Measurements from ENCODE around the gene PGRMC2.

Gene PGRMC2, protein sequence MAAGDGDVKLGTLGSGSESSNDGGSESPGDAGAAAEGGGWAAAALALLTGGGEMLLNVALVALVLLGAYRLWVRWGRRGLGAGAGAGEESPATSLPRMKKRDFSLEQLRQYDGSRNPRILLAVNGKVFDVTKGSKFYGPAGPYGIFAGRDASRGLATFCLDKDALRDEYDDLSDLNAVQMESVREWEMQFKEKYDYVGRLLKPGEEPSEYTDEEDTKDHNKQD

DNA sequence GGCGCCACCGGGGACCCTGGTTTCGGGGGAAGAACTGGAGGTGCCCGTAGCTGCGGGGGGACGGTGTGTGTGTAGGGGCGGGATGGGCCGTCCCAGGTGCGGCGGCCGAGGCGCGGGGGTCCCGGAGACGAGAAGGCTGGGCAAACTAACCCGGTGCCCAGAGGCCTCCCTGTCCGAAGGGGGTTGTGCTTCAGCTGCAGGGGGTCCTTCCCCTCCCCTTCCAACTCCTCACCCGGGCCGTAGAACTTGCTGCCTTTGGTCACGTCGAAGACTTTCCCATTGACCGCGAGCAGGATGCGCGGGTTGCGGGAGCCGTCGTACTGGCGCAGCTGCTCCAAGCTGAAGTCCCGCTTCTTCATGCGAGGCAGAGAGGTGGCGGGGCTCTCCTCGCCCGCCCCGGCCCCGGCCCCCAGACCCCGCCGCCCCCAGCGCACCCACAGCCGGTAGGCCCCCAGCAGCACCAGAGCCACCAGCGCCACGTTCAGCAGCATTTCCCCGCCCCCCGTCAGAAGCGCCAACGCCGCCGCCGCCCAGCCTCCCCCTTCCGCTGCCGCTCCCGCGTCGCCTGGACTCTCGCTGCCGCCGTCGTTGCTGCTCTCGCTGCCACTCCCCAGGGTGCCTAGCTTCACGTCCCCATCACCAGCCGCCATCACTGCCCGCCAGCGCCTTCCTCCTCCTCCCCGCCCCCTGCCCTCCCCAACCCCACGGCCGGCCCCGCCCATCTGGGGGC is at the start of gene PGRMC2:
Gene PGRMC2, minus strand, starts transcription at position 673 of the 730 bp plus-strand sequence. Its CDS starts 23 bp downstream, at position 650.
- no peak for DNase-seq (ENCODE audit: low spot score)

DNA sequence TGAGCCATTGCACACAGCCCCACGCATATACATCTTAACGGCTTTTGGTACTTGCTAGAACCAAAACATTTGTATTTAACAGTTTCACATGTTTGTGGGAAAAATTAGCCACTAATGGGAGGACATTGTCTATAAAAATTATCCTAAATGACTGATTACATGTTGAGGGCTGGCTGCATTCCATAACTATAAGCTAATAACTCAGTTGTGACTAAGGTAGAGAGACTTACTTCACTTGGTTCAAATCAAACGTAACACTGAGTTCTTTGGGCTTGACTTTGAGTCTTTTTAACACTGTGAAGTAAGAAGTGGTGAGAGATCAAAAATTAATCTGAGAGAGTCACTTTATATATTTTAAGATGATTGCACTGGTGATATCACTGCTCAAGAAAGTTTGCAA is 47.9 kb upstream of the PGRMC2 start:
- no peak for DNase-seq (ENCODE audit: low spot score)

DNA sequence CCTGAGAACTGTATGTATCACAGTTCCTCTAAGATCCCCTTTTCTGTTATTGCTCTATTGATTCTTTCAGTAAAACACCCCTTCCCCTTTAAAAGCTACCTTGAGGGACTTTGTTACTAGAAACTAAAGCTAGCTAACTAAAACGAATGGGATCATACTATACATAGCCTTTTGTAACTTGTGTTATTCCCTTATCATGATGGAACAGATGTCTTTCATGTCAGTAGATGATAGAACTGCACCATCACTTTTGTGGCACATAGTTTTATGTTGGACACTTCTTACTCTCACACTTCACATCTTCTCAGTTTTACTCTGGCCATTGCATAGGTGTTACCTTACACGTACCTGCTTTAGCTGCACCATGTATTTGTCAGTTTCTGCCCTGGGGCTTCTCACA is 46.6 kb upstream of the PGRMC2 start:
- DNase-seq (ENCODE audit: low spot score) = no peak

DNA sequence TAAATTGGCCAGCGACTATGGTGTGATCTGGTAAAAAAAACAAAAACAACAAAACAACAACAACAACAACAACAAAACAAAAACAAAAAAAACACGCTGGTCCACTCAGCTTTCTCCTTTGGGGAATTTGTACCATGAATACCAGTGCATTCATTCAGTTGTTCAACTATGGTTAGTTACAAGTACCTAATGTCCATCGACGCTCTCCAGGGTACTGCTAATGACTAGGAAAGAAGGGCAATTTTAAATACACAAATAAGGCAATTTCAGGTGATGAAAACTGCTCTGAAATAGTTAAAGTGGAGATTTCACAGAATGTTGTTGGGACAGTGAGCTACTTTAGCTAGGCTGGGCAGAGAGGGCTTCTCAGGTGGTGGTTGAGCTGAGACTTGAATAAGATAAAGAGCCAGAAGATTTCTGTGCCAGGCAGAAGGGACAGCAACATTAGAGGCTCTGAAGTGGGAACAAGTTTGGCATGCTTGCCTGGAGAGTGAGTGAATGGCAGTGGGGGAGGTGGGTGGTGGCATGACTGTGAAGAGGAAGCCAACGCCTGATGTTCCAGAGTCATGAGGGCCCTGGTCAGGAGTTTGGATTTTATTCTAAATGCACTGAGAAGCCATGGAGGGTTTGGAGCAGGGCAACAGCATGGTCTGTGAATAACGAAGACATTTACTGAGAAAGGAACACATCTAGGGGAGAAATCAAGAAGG is 45.9 kb upstream of the PGRMC2 start:
- DNase-seq (ENCODE audit: low spot score) = no peak

DNA sequence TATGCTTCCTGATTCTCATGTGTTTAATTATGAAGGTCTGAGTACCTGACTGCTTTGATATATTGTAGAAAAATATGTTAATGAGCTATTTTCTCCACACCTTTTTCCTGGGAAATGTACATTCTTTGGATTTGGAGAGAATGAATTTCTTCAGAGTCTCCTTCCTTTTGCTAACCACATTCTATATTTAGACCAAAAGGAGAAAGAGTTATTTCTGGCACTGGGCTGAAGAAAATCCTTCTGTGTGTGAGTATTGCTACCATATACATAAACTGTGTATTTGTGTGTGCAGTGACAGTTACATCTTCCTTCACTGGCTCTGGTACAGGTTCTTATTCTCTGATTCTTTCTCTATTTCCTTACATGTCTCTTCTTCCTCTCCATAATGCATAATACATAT is 44.5 kb upstream of the PGRMC2 start:
- DNase-seq (ENCODE audit: low spot score) = no peak

DNA sequence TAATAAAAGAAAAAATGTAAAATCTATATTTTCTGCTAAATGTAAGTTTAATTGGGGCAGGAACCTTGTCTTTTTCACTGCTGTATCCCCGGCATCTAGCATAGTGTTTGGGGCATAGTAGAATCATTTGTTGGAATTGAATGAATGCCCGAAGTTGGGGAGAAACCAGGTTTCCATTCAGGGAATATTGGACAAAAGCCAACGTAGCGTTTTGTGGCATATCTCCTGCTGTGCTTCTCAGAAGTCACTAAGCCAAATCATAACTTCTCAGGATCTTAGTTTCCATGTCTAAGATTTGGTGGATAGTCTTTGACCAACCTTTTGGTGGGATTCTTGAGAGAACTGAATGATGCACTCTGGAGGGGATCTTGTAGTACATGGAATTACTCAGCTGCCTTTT is 42.0 kb upstream of the PGRMC2 start:
- DNase-seq (ENCODE audit: low spot score) = no peak

DNA sequence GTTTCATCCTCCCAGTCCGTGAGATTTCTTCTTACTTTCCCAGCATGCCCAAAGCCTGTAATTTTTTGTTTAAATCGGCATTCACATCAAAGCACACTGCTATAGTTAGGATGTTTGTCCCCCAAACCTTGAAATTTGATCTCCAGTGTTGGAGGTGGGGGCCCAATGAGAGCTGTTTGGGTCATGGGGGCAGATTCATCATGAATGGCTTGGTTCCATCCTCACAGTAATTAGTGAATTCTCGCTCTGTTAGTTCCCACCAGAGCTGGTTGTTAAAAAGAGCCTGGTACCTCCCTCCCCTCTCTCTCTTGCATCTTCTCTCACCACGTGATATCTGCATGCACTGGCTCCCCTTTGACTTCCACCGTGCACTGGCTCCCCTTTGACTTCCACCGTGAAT is 40.5 kb upstream of the PGRMC2 start:
- no peak for DNase-seq (ENCODE audit: low spot score)

DNA sequence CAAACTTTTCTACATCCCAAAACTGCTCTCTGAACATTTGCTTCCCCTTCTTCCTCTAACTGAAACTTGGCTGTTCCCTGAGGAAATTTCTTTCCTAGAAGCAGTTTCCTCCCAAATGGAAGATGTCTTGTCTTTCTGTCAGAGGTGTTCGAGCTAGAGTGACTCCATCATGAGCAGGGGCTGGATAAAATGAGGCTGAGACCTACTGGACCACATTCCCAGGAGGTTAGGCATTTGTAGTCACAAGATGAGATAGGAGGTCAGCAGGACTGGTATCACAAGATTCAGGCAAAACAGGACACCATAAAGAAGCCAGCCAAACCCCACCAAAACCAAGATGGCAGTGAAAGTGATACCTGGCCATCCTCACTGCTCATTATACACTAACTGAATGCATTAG is 35.8 kb upstream of the PGRMC2 start:
- DNase-seq (ENCODE audit: low spot score) = no peak

DNA sequence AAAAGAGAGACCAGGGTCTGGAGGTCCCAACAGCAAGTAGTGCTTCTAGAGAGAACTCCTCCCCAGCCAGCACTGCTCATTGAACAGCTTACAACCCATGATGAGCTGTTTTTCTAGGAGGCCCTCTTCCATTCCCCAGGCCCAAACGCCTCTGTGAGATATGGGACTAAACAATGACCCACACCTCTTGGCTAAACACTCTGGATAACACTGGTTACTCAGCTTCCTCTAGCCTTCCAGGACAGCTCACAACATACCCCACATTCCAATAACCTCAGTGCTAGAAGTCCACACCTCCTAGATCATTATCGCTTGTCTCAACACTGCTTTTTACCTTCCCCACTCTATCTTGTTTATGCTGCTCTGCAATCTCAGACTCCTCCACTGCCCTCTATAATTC is 35.4 kb upstream of the PGRMC2 start:
- DNase-seq (ENCODE audit: low spot score) = no peak

DNA sequence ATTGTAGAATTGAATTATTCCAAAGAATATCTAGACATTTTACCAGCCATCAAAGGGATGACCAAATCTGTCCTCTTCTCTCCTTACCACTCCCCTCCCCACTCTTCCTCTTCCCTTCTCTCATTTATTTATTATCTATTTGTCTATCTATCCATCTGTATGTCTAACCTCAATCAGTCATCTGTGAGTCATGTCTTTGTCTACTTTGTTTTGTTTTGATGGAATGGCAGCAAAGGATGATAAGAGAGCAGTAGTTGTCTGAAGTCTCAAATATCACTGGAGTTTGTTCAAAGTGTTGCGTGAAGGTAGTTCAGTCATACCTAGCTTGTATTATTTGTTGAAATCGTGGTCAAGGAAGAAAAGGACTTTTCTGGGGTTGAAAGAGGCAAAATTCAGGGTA is 34.7 kb upstream of the PGRMC2 start:
- DNase-seq (ENCODE audit: low spot score) = no peak

DNA sequence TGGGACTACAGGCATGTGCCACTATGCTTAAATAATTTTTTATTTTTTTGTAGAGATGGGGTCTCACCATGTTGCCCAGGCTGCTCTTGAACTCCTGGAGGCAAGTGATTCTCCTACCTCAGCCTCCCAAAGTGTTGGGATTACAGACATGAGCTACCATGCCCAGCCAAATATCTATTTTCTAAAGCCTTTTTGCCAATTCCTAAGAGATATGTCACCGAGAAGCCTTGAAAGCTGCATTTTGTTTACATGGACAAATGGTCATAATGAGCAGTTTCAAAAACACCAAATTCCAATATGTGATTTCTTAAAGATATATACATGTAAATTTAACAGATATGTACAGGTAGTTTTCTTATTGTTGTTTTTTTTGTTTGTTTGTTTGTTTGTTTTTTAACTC is 33.0 kb upstream of the PGRMC2 start:
- DNase-seq (ENCODE audit: low spot score) = no peak

DNA sequence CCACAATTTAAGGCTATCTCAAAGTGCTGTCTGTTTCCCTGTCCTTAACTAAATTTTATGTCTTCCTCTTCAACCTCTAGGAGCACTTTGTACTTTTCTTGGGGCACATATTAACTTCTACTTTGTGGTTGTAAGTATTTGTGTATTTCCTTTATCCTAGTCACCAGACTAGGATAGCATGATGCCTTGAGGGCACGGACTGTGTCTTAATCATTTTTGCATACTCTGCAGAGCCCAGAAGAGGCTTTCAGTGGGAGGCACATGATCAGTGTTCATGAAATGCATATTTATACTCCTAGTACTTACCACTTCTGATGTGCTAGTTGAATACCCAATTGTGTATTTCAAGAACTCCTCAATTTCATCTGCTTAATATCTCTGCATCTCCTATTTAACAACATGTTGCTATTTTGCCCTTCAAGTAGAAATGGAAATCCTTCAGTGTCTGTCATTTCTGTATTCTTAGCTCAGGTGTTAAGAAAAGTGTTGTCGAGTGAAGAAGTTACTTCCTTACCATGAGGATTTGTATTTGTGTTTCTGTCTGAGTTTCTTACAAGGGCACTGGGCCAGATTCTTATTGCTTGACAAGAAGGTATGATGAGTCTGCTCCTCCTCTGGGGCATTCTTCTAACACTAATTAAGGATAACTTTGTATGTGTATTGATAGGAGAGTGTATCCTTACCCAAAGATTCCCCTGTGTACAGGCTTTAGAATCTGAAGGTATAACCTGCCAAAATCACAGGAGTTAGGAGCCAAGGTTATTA is 28.3 kb upstream of the PGRMC2 start:
- no peak for DNase-seq (ENCODE audit: low spot score)

DNA sequence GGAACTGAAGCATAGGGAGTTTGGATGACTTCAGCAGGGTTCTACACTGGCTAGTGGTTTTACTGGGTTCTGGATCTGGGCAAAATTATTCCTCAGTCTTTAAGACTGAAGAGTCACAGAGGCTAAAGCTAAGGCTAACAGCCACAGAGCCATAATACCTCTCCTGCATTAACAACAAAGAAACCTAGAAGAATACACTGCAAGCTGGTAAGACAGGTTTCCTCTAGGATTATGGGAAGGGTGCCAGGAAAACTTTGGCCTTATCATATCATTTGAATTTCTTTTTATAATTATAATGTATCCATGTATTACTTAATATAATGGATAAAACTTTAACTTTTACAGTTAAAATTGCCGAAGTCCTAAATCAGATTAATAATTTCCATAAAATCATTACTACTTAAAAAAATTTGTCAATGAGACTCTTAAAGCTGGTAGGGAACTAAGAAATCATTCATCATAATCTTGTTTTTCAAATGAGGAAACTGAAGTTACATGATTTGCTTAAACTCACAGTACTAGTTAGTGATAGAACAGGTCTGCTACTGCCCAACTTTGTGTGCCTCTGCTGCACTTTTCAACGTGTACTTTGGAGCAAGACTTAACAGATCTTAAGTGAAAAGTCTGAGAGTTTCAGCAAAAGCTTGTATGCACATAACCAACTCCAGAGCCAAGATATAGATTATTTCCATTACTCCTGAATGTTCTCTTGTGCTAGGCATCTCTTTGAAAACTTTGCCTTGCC is 24.2 kb upstream of the PGRMC2 start:
- DNase-seq (ENCODE audit: low spot score) = no peak

DNA sequence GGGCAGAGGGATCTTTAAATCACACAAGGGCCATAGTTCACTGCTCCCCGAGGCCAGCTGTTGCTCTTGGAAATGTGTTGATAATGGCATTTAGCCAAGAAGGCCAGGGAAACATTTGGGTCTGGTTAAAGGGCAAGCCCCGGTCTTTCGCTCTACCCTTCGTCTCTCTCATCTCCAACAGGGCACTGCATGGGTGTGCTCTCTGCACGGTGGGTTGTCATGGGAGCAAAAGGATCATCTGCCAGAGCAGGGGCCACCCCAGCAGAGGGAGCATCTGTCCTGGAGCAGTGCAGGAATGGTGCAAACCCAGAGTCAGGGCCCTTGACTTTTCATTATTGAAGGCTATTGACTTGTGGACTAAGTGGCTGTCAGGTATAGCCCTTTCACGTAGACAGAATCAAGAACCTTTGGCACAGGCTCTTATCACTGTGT is 22.7 kb upstream of the PGRMC2 start:
- no peak for DNase-seq (ENCODE audit: low spot score)

DNA sequence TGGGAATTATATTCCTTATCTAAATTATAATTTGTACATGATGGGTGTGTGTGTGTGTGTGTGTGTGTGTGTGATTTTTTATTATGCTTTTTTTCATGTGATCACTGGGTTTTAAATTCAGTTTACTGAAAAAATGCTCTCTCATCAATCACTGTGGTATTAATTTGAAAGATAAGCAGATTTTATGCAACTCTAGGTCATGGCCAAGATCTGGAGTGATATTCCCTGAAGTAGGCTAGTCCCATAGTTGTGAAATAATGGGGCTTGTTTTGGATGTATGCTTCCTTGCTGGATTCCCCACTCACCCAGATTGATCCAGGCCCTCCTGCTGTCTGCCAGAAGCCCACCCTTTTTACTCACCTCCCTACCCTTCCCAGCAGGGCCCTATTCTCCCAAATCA is 22.0 kb upstream of the PGRMC2 start:
- no peak for DNase-seq (ENCODE audit: low spot score)

DNA sequence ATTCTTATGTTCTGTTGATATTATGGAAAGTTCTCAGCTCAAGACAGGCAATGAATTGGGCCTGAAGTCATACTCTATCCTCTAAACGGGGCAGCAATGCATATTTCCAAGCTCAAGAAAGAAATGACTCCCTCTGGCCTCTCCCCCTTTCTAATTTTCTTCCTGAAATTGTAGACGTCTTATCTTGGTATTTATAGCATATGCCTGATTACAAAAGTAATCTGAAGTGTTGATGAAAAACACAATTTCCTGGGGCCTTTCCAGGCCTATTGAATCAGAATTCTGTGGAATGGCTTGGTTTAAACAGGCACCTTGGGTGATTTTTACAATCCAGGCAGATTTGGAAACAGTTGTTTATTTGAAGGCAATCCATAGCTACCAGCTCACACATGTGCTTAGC is 21.4 kb upstream of the PGRMC2 start:
- DNase-seq (ENCODE audit: low spot score) = no peak

DNA sequence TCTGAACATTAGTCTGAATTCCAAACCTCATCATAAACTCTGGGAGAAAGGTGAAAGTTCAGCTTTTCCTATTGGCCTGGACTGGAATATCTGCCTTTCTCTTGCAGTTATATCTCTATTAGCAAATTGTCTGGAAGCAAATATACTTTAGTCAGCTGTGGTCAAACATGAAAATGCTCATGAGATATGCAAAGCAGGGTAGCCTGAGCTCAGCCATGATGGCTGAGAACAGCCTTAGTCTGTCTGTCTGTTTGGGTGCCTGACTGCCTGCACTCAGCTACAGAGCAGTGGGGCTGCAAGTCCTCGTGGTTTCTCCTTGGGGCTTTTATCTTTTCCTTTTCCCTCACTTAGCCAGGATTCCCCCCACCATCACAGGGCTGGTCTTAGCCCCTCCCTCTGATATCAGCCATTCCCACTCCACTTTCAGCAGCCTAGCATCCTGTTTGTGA is 19.5 kb upstream of the PGRMC2 start:
- no peak for DNase-seq (ENCODE audit: low spot score)

DNA sequence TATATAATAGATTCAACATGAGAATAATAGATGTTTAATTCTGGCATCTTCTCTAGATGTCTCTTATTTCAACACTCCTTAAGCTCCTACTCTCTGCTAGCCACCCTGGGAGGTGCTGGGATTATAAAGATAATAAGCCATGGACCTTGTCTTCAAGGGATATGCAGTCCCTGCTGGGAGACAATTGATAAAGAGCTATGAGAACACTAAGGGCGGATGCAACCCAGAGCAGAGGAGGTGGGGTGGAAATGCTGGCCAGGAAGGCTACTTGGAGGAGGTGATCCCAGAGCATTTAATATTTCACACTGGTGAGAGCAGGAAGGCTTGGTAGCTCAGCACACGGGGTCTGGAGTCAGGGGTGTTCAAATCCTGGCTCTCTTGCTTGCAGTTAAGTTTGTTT is 18.3 kb upstream of the PGRMC2 start:
- no peak for DNase-seq (ENCODE audit: low spot score)

DNA sequence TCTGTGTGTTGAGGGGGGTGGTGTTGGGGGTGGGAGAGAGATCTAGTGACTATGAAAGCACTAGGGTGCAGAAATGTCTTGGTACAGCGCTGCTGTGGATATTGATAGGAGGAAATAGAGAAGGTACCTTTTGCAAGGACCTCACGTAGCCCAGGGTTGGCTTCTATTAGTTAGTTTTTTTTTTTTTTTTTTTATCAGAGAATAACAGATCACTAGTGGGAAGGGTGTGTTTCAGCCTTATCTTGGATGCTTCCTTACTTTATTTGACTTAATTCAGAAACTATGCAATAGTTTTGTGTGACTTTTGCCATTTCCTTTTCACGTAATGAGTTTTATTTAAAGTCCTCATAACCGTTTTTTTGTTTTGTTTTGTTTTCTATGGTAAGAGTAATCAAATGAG is 16.4 kb upstream of the PGRMC2 start:
- DNase-seq (ENCODE audit: low spot score) = no peak

DNA sequence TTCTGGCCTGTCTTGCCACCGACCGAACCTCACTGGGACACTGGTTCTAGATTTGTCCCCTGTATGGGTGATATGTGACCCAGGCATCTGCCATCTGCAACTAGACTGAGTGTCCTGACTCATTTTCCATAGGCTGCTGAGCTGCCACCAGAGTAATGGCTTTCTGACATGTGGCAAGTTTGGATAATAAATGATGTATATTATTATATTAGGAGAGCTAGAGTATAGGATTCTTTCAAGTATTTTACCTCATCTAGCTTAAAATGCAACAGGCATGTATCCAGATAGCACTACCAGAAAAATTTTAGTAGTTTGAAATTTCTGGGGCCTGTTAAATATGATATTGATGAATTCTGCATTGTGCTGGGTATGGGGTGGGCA is 15.8 kb upstream of the PGRMC2 start:
- DNase-seq (ENCODE audit: low spot score) = no peak

DNA sequence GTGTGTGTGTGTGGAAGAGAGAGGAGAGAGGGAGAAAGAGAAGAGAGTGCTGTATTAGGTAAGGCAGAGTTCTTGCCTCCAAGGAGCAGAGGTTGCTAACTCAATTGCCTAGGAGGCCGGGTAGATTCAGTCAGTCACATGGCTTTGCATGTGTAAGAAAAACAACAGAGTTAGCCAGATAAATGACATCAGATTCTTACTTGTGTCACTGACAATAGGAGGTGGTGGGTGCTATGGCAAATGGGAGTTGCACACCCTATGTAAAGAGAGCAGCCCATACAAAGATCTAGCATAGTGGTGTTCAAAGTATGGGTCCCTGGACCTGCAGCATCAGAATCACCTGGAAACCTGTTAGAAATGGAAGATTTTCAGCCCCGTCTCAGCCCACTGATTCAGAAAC is 14.4 kb upstream of the PGRMC2 start:
- DNase-seq (ENCODE audit: low spot score) = no peak

DNA sequence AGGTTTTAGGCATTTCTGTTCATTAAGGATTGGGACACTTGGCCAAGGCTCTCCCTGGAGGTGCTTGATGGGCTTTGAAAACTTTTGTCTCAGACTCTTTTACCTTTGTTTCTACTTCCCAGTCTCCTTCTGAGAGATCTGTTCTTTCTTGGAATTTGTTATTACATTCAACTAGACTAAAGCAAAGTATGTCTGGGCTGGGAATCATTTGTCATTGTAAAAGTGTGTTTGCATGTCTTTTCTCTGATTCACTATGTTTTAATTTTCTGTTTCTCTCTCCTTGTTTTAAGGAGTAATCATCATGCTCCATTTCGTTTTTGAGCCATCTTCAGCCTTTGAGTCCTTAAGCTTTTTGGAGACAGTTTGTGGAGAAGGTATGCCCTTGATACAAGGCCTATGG is 12.2 kb upstream of the PGRMC2 start:
- DNase-seq (ENCODE audit: low spot score) = no peak
